RWPE2 (cell line): ENCODE measurements around the gene PSMB5.

Source experiments
- ATAC-seq: fragments of 200-7000 bp; cut with Tn5 transposase; 3 replicates; pipeline ENCODE4 v1.9.1; 2021; ENCODE audit warnings: low read depth
- DNase-seq: peaks from one replicate; pipeline ENCODE4 v3.0.0-alpha.2; 2020; ENCODE audit warnings: low spot score
- H3K27ac ChIP-seq: fragments of 450-650 bp; 2 replicates; pipeline ENCODE4 v1.5.1; 2017; ENCODE audit warnings: mild to moderate bottlenecking; ENCODE audit not compliant: poor library complexity, severe bottlenecking
- H3K27me3 ChIP-seq: fragments of 250-450 bp; sonication (Bioruptor Pico); 2 replicates; pipeline ENCODE4 v1.5.1; 2021; ENCODE audit warnings: mild to moderate bottlenecking, moderate library complexity; ENCODE audit not compliant: insufficient read depth, poor library complexity, severe bottlenecking
- H3K36me3 ChIP-seq: fragments of 250-450 bp; sonication (Bioruptor Pico); 2 replicates; pipeline ENCODE4 v1.5.1; 2020; ENCODE audit warnings: low read depth, mild to moderate bottlenecking, moderate library complexity
- H3K4me1 ChIP-seq: fragments of 250-450 bp; sonication (Bioruptor Pico); 2 replicates; pipeline ENCODE4 v1.5.1; 2021; ENCODE audit warnings: mild to moderate bottlenecking, moderate library complexity; ENCODE audit not compliant: insufficient read depth, poor library complexity, severe bottlenecking
- H3K4me3 ChIP-seq: fragments of 250-450 bp; sonication (Bioruptor Pico); 2 replicates; pipeline ENCODE4 v1.5.1; 2021; ENCODE audit warnings: mild to moderate bottlenecking, moderate library complexity; ENCODE audit not compliant: severe bottlenecking
- H3K9me3 ChIP-seq: fragments of 250-450 bp; sonication (Bioruptor Pico); 2 replicates; pipeline ENCODE4 v1.5.1; 2021; ENCODE audit warnings: mild to moderate bottlenecking, moderate library complexity; ENCODE audit not compliant: severe bottlenecking
- TF ChIP-seq, protein P1 (sequence below): fragments of 450-650 bp; IDR thresholded peaks from one replicate; pipeline ENCODE4 v1.5.1; 2017; ENCODE audit warnings: mild to moderate bottlenecking, moderate library complexity; ENCODE audit not compliant: poor library complexity, severe bottlenecking

Gene PSMB5

GRCh38 chr14:23028799-23029198 is 5.9 kb downstream of the PSMB5 start:
- Histone ChIP-seq H3K27ac (no peak overlapping the region), H3K9me3 (no peaks in the 10 kb centered on the region), H3K36me3 (peaks cover 87% of the 10 kb centered on the region), H3K27me3 (no peaks in the 10 kb centered on the region), H3K4me1 (peaks cover 5% of the 10 kb centered on the region), H3K4me3 (no peak overlapping the region)
- DNase-seq (no peak), ATAC-seq (no peak)
- TF ChIP-seq, protein P1, sequence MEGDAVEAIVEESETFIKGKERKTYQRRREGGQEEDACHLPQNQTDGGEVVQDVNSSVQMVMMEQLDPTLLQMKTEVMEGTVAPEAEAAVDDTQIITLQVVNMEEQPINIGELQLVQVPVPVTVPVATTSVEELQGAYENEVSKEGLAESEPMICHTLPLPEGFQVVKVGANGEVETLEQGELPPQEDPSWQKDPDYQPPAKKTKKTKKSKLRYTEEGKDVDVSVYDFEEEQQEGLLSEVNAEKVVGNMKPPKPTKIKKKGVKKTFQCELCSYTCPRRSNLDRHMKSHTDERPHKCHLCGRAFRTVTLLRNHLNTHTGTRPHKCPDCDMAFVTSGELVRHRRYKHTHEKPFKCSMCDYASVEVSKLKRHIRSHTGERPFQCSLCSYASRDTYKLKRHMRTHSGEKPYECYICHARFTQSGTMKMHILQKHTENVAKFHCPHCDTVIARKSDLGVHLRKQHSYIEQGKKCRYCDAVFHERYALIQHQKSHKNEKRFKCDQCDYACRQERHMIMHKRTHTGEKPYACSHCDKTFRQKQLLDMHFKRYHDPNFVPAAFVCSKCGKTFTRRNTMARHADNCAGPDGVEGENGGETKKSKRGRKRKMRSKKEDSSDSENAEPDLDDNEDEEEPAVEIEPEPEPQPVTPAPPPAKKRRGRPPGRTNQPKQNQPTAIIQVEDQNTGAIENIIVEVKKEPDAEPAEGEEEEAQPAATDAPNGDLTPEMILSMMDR = no peak

GRCh38 chr14:23025151-23025814 is 9.4 kb downstream of the PSMB5 start:
- no peak for DNase-seq
- TF ChIP-seq, protein P1 = no peak
- no peak; the same call in 2 of the 3 replicates for ATAC-seq
- Histone ChIP-seq H3K27me3 (no peaks in the 10 kb centered on the region), H3K36me3 (peaks cover 52% of the 10 kb centered on the region), H3K4me1 (no peaks in the 10 kb centered on the region), H3K4me3 (no peak overlapping the region), H3K27ac (no peak overlapping the region), H3K9me3 (no peaks in the 10 kb centered on the region)

DNA sequence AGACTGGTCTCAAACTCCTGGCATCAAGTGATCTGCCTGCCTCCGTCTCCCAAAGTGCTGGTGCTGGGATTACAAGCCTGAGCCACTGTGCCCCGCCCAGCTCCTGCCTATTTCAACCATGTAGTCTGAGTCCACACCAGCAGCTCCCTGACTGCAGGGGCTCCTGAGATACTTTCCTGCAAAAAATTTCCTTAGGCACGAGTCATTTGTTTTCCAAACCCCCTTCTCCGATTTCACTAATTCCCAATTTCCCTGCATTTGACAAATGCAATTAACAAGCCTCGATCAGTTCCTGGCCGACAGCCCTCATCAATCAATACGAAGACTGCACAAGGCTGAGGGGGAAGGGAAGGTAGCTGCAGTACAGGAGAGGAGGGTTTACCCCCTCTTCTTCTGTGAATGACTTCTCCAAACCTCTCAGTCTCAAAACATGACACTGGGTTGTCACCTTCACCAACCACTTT is 10.1 kb downstream of the PSMB5 start:
- Histone ChIP-seq H3K9me3 (no peaks in the 10 kb centered on the region), H3K27me3 (no peaks in the 10 kb centered on the region), H3K4me1 (no peaks in the 10 kb centered on the region), H3K36me3 (peaks cover 45% of the 10 kb centered on the region), H3K27ac (no peak overlapping the region), H3K4me3 (no peak overlapping the region)
- ATAC-seq (no peak), DNase-seq (no peak)
- TF ChIP-seq, protein P1 = no peak

DNA sequence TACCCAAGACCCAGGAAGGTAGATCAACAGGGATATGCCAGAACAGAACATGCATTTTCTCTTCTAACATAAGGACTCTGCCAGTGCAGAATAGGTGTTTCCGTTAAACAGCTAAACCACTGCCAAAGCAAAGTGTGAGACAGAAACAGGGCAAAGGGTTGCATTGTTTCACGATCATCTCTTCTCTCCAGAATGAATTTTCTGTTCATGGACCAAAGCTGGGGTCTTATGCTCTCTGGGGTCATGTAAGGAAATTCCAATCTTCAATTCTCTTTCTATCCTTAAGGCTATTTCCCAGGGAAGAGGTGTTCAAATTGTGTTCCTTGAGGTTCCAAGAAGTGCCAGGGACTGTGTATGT is 10.9 kb downstream of the PSMB5 start:
- Histone ChIP-seq H3K4me1 (no peaks in the 10 kb centered on the region), H3K27ac (no peak overlapping the region), H3K27me3 (no peaks in the 10 kb centered on the region), H3K4me3 (no peak overlapping the region), H3K9me3 (no peaks in the 10 kb centered on the region), H3K36me3 (peaks cover 37% of the 10 kb centered on the region)
- TF ChIP-seq, protein P1 = no peak
- no peak for DNase-seq
- ATAC-seq = no peak

DNA sequence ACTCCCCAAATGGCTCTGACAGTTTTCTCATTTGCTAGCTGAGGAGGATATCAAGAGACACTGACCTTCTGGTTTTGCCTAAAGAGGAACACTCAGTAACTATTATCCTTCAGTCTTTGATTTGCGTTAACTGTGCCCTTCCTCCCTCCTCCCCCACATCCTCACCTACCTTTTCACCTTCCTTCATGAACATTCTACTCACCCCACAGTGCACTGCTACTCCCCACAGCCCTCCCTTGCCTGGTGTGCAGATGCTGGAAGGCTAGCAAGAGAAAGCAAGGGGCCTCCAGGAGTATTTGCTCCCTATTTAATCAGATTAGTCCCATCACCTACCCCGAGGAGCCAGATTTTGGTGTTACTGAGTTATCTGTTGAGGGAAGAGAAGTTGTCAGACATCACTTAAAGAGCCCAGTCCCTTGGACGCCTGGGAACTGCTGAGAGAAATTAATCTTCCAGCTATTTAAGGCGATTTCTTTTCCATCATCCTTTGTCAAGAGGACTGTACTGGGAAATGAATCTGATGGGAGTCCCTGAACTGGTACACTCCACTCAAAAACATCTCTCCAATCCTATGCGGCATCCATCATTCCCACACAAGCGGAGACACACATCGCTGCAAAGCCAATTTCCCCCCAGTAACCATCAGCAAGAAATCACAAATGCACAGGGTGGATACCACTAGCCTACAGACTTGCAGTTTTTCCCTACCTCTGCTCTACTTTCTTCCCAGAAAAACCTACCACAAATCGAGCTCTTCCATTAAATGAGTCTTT is 11.5 kb downstream of the PSMB5 start:
- DNase-seq (no peak), ATAC-seq (no peak)
- Histone ChIP-seq H3K9me3 (no peaks in the 10 kb centered on the region), H3K27me3 (no peaks in the 10 kb centered on the region), H3K27ac (no peak overlapping the region), H3K36me3 (peaks cover 31% of the 10 kb centered on the region), H3K4me1 (no peaks in the 10 kb centered on the region), H3K4me3 (no peak overlapping the region)
- TF ChIP-seq, protein P1 = no peak
